Activated CD8-positive, alpha-beta memory T cell treated with anti-CD3 and anti-CD28 coated beads for 1 hour (primary cell): ENCODE results near the gene SPEF1.
A peak's percentile ranks its signal among the peaks of the same experiment; 100 is the strongest.

Experiments
- DNase-seq, 2 donors: peaks; one replicate each; pipeline ENCODE4 v3.0.0-alpha.2; 2020; ENCODE audit warnings: low read depth in 1 of 2; ENCODE audit errors: extremely low read depth in 1 of 2

SPEF1 gene

DNA sequence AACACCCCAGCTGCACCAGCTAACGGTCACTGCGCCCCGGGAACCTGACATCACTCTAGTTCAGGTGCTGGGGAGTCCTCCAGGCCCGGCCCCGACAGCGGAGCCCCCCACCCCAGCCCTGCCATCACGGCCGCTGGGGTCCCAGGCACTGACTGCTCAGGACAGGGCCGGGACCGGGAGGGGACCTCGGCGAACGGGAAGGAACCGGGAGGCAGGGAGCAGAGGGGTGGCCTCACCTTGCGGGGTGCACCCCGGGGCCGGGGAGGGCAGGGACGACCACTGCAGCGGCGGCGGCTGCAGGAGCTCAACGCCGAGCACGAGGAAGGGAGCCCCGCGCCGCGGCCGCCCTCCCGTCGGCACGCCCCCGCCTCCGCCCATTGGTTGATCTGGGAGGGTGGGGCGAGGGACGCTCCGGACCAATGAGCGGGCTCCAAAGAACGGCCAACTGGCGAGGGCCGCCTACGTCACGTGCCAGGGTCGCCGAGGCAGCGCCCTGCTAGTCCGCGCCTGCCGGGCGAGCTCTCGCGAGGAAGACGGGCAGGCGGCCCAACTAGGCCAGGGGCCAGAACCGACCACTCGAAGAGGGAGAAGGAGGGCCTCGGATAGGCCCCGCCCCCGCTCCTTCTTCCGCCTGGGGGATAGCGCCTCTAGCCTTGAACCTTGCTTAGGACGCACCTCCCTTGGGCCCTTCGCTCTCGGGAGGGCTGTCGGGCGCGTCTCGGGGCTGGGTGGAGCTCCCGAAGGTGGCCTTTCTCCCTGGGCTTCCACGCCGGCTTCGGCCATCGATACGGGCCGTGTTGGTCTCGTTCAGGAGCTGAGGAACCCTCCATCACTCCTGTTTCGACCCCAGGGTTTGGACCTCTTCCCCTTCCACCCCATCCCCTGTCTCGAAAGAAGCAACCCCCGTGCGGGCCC is 13.6 kb downstream of the SPEF1 start, which contains the start of gene ADISSP:
Gene ADISSP (minus strand): TSS at position 327 of the 915 bp plus-strand sequence. CDS start 7,653 bp downstream, outside the sequence.
- peak; percentile 88 to 95 for DNase-seq

DNA sequence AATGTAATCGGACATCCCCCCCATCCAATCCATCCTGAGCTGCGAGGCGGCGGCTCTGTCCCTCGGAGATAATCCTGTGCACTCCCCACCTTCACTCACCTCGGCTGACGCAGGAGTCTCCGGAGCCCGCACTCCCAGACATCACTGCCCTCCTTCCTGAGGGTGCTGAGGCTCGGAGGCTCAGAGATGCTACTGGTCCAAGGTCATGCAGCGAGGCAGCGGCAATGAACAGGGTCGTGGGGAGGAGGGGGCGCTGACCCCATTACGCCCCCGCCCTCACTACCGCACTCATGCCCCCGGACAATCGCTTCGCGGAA is 14.2 kb downstream of the SPEF1 start:
- DNase-seq = no peak

DNA sequence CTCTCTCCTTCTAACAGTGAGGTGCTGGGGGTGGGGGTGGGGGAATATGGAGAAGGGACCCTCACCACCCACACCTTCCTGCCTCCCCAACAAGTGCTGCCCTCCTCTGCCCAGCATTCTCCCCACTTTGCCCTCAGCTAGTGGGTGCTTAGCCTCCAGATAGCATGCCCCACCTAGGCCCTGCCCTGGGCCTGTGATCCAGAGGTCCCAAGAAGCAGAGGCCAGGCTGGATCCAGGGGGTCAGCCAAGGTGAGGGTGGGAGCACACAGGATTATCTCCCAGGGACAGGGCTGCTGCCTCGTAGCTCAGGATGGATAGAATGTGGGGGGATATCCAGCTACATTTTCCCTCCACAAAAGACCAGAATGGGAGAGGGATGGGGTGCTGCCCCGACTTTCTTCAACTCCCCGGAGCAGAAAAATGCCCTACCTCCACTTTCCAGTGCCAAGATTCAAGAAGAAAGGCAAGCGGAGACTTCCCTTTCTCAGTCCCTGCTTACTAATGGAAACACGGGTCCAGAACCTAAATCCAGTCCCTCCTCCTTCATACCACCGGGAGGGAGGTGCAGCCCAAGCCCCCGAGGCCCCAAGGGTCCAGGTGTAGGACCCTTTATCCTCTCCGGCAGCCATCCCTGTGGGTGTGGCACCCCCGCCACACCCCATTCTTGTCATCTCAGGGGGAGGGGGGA is 14.7 kb downstream of the SPEF1 start:
- no peak for DNase-seq

DNA sequence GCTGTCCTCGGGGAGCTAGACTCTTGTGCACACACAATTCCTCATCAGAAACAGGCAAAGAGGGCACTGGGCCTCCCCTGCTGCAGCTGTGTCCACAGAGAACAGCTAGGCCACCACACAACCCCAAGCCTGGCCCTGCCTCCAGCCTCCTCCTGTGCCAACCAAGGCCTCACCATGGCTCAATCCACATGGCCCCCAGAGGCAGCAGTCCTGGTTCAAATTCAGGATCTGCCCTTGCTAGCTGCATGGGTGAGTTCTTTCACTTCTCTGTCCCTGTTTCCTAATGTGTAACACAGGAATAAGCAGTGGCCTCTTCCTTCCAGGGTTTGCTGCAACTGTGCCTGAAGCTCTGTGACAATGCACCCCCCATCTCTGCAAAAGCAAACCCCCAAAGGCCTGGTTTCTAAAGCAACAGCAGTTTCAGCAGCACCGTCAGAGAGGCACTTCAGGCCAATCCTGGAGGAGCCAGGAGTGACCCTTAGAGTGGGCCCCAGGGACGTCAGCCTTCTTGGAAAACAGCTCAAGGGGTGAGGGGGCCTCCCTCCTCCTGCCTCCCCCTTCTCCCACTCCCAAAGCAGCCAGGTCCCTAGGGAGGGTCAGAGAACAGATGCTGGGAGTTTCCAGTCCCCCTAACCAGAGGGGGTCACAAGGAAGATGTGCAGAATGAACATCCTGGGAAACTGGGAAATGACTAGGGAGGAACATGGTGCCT is 15.9 kb downstream of the SPEF1 start:
- no peak for DNase-seq

DNA sequence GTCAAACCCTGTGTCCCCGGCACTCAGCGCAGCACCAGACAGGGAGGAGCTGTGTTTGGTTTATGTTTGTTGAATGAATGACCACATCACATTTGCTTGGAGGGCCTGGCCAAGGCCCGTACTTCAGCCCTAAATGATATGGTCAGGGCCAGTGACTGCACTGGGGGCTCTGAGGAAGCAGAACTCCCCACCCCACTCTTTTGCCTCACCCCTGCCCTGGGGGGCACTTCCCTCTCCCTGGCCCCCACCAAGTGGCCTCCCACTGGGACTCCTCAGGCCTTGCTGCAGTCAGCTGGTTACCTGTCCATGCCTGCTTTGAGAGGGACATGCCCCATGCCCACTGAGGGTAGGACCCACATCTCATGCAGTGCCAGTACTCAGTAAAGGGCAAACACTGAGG is 16.6 kb downstream of the SPEF1 start:
- no peak for DNase-seq

DNA sequence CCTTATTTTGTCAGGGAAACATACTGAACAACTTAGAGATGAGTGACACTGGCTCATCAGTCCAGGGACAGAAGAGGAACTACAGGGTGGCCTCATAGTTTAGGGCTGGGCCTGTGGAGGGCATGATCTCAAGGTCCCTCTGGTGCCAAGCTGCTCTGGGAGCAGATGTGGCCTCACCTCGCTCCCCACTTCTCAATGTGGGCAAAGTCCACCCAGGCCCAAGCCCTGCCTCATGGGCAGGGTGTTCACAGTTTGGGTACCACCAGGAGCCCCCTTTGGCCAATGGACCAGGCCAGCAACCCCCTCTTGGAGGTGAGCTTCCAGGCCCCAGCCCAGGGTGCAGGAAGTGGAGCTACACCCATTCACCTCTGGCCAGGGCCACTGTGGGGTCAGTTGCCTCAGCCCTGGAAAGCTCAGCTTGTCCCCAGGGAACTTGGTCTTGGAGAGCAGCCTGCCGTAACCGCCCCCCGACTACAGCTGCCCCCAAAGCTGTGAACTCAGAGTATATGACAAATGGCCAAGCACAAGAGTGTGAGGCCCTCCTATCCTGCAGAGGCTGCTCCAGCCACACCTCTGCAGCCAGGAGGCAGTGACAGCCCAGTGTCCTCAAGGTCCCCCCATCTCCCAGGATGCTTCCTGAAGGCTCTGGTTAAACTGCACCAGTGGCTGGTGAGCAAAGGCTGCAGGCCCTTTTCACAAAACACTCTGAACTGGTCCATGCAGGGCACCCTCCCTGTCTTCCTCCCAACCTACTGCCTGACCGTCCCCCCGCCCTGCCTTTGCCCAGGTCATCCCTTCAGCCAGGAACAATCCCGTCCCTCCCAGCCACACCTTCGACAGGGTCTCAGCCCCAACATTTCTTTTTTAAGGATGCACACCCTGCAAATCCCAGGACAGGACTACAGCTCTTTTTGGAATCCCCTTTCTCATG is 17.3 kb downstream of the SPEF1 start:
- no peak for DNase-seq

DNA sequence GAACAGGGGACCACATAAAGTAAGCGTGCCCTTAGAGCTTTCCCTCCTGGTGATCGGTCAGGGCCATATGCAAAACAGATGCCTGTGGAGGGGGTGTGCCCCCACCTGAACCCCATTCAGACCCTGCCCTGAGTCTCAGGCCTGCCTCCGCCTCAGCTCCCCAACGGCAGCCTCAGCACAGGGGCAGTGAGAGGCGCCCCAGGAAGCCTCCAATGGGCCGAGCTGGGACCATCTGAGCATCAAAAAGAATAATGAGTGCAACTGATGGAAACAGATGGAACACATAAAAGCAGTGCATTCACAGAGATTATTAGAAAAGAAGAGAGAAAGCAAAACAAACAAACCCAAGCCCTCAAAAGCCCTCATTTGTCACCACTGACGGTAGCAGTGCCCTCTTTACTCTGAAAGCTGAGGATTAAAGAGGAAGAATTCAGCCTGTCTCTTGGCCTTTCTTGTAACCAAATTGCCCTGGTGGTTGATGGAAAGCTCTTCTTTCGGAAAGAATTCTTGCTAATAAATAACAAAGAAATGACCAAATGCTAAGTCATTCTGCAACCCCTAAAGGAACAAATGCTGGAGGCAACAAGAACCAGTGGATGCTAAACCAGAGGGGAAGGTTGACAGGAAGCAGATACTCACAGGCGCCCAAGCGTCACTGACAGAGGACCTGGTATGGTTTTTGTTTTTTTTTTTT is 20.4 kb downstream of the SPEF1 start:
- DNase-seq = no peak

DNA sequence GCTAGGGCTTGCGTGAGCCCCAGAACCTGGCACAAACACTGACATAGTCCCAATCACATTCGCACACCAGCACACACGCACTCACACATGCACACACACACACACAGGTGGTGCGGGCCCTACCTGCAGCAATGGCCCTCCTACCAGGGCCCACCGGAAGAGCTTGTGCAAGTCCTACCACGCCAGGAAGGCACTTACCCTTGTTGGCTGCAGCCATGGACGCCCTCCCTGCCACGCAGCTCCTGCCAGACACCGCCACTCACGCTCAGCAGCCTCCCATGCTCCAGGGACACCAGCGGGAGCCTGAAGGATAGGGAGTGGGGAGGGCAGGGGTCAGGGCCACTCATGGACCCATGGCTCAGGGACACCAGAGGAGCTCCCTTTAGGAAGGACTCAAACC is 21.4 kb downstream of the SPEF1 start:
- no peak for DNase-seq

DNA sequence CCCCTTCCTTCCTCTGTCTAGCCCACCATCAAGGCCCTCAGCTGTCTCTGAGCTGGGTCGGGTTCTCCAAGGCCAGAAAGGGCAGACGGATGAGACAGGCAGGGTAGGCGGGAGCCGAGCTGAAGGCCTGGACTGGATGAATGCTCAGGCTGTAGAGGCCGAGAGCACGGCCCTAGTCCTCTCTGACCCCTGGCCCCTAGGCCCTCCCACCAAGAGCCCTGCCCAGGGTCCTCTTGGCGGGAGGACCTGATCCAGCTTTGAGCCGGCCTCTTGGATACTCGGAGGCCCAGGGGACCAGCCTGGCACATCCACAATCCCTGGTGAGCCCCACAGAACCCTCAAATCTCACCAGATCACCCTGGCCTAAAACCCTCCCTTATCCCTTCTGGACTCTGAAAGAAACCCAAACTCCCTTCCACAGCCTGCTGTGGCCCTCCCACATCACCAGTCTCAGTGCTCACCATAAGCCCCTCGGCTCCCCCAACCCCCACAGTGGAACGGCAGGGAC is 21.9 kb downstream of the SPEF1 start:
- no peak for DNase-seq

DNA sequence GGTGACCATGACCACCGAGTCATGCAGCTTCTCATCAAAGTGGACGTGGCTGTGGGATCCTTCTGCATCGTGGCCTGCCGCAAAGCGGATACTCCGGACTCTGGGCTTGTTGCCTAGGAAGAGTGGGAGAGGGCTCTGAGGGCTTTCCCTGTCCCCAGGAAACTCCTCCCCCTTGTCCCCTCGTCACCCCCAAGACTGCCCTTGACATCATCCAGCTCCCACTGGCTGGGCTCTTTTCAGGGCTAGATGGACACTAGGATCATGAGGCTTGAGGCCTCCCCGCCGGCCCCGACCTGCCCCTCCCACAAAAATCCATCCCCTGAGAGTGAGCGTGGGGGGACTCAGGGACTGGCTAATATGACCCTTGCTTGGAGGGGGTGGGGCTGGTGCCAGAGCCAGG is 22.7 kb downstream of the SPEF1 start:
- DNase-seq = no peak

DNA sequence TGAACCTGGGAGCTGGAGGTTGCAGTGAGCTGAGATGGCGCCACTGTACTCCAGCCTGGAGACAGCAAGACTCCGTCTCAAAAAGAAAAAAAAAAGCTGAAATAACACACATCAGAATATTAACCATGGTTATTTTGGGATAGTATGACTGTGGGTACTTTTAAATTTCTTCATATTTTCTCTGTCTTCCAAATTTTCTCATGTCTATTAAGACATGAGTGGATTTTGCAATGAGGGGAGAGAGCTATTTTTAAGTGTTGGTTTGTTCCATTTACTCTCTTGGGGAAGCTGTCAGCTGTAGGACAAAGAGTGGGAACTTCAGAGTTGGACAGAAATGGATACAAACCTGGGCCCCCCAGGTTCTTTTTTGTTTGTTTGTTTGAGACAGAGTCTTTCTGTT is 24.0 kb downstream of the SPEF1 start:
- DNase-seq = no peak

DNA sequence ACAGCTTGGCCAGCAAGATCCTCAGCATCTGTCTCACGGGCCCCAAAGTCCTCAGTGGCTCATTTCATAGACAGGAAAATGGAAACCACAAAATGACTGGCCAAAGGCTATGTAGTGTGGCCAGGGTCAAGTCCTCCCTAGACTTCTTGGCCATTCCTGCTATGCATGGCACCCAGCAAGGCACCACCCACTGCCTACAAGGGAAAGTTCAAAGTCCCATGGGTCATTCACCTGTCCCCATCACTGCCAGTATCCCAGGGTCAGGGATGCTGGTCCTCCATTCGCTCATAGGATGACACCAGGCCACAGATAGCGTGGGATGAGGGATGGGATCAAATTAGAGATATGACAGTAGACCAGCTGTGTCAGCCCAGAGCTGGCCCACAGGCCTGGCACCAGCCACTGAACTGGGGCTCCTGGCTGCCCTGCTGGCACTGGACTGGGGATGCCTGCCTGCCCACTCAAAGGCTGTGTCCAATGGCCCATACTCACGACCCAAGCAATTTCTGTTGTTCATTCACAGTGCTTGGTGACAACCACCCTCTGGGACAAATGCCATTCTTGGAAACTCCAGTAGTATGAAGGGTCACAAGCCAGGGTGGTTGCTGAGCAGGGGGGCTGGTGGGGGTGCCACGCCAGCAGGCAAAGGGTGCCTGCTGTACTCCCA is 25.3 kb downstream of the SPEF1 start:
- DNase-seq = no peak

DNA sequence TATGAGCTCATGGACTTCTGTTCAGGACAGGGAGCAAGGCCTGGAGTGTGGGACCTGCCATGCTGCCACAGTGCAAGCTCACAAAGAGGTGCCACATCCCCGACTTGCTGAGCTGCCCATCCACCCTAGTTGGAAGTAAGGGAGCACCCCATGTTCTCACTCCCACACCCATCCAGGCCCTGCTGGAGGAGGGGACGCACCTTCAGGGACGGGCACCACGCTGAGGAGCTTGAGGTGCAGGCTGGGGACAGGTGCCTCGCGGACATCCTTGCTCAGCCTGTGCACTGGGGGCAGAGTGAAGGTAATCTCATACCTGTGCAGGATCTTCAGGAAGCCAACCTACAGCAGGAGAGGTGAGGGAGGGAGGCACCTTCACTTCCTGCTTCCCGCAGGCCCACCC is 26.0 kb downstream of the SPEF1 start:
- no peak for DNase-seq

DNA sequence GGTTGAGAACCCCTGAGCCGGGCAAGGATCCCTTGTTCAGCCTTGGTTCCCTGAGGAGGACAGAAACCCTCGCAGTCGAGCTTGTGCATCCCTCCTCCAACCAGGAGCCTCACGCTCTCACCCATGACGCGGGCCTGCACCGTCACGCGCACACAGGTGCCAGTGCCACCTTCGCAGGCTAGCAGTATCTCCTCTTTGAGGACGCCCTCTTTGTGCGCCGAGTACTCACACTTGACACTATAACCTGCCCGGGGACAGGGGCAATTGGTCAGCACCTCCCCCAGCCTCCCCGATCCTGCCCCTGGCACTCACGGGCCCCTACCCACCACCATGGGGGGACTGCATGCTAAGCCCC is 27.0 kb downstream of the SPEF1 start:
- DNase-seq = no peak

DNA sequence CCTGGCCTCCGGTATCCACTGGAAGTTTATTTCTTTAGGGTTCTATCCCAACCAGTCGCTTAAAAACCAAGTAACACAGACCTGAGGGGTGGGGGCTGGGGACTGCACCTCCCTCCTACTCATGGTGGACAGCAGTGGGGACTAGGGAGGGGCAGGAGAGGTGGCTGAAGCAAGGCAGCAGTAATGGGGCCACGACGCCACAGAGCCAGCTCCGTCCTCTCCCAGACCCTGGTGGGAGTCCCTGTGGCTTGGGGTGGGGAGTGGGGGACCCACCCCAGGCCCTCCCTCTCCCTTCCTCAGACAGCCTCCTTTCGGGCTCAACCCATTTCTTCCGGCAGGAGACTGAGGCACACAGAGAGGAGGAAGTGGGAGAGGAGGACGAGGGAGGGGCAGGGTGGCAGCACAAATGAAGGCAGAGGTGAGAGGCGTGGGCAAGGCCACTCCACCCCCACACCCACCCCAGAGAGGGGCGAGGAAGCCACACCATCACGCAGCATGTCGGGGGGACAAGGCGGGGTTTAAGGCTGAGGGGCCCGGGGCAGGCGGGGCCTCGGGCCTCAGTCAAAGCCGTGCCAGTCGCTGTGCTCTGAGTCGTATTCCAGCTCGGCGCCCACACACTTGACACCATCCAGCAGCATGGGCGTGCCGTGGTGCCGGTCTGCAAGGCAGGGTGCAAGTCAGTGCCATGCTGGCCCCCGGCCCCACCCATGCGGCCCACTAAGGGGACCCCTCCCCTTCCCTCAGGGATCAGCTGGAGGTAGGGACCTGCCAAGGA is 27.6 kb downstream of the SPEF1 start:
- no peak for DNase-seq

DNA sequence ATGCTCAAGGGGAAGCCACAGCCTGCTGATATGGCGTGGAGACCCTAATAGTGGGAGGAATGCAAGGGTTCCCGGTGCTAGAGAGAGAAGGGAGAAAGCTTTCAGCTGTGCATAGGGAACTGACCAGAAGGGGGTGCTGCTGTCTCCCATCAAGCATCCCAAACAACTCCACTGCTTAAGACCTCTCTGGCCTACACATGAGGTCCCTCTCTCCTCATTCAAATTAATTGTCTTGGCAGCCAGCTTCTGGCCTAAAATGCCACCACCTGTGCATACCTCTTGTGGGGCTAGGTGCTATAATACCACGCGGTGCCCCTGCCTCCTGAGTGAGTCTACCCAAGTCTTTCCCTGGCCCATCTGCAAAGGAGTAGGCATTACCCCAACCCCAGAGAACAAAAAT is 28.1 kb downstream of the SPEF1 start:
- peak in 1 of 2 donors; percentile 33 for DNase-seq

DNA sequence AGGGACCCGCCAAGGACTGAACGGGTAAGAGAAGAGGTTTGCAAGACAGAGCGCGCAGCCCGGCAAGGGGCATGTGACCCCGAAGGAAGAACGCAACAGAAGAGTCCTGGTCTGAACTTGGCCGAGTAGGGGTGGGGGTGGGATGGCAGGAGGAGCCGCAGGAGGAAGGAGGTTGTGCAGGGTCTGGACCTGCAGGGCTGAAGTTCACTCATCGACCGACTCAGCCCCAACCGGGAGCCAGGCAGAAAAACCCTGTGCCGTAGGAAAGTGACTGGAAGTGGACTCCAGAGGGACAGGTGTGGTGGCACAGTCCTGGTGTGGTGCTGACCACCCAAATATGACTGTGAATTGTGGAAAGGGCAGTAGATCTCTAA is 28.9 kb downstream of the SPEF1 start:
- DNase-seq = no peak

DNA sequence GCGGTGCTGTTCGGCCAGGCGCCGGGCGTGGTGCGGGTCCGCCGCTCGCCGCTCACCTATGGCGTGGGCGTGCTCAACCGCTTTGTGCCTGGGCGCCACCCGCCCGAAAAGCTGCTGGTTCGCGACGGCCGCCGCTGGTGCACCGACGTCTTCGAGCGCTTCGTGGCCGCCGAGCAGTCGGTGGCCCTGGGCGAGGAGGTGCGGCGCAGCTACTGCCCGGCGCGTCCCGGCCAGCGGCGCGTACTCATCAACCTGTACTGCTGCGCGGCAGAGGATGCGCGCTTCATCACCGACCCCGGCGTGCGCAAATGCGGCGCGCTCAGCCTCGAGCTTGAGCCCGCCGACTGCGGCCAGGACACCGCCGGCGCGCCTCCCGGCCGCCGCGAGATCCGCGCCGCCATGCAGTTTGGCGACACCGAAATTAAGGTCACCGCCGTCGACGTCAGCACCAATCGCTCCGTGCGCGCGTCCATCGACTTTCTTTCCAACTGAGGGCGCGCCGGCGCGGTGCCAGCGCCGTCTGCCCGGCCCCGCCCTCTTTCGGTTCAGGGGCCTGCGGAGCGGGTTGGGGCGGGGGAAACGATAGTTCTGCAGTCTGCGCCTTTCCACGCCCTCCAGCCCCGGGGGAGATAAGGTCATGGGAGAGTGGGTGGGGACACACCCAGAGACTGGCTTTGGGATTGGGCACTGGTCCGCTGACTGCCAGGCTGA is 29.4 kb downstream of the SPEF1 start:
- DNase-seq = peak in 1 of 2 donors; percentile 14
